Suprapubic skin (tissue), 4 donors: ENCODE measurements around the gene MIA2. TPM values are rescaled to one million over a fixed set of nuclear protein-coding genes. Genes with fewer than 3 reads are reported as not detected.

Experiments used
- DNase-seq, 2 donors: peaks; one replicate each; pipeline ENCODE4 v3.0.0-alpha.2; 2019; ENCODE audit warnings: low spot score in 2 of 2
- H3K27ac ChIP-seq: fragments of 200-600 bp; sonication (generic); one replicate; pipeline ENCODE4 v1.5.1; 2019
- H3K27me3 ChIP-seq: fragments of 200-600 bp; sonication (generic); one replicate; pipeline ENCODE4 v1.5.1; 2019
- H3K36me3 ChIP-seq: fragments of 200-600 bp; sonication (generic); one replicate; pipeline ENCODE4 v1.5.1; 2019
- H3K4me1 ChIP-seq: fragments of 200-600 bp; sonication (generic); one replicate; pipeline ENCODE4 v1.5.1; 2019
- H3K4me3 ChIP-seq: fragments of 200-600 bp; sonication (generic); one replicate; pipeline ENCODE4 v1.5.1; 2019; ENCODE audit warnings: mild to moderate bottlenecking
- H3K9me3 ChIP-seq: fragments of 200-600 bp; sonication (generic); one replicate; pipeline ENCODE4 v1.5.1; 2019
- CTCF ChIP-seq, 2 donors: fragments of 200-600 bp in 1 of 2; fragments of 450-650 bp in 1 of 2; sonication (generic) in 1 of 2; IDR thresholded peaks; one replicate each; pipeline ENCODE4 v1.5.1; 2016 to 2019; ENCODE audit warnings: antibody characterized with exemption in 2 of 2, mild to moderate bottlenecking in 1 of 2, moderate library complexity in 1 of 2
- EP300 ChIP-seq: sonication (generic); formaldehyde crosslinking; IDR thresholded peaks from one replicate; pipeline ENCODE4 v1.6.1; 2017; ENCODE audit warnings: antibody characterized with exemption
- POLR2A ChIP-seq, 2 donors: fragments of 450-650 bp; IDR thresholded peaks; one replicate each; pipeline ENCODE4 v1.6.1; 2017; ENCODE audit warnings: antibody characterized with exemption in 2 of 2, mild to moderate bottlenecking in 2 of 2, moderate library complexity in 2 of 2
- POLR2AphosphoS5 ChIP-seq, 3 donors: sonication (generic); formaldehyde crosslinking; IDR thresholded peaks; one replicate each; pipeline ENCODE4 v1.6.1; 2017; ENCODE audit warnings: antibody characterized with exemption in 3 of 3
- WGBS: methylation state at CpG from one replicate; pipeline ENCODE4 v1.1.5; 2018; 5-methylcytosine and 5-hydroxymethylcytosine counted together
- total RNA-seq, 4 donors: library from RNA; depleted of rRNA; stranded (reverse); fragments of >200 nt; gene quantifications; one replicate each; pipeline ENCODE4 v1.1.0, GENCODE V29; 2016

The MIA2 gene
- total RNA-seq, 4 donors from 2014 or later: 15.3 to 19.4 (median 18.0) TPM

GRCh38 chr14:39367387-39367751, 133.7 kb downstream of the MIA2 start:
- TF ChIP-seq POLR2AphosphoS5 (IDR thresholded peaks at IDR 0.05): no peak
- no peak for TF ChIP-seq EP300
- no peak for TF ChIP-seq POLR2A (IDR thresholded peaks at IDR 0.05)
- TF ChIP-seq CTCF (IDR thresholded peaks at IDR 0.05): no peak
- peaks cover 16% of the 10 kb centered on the region for H3K36me3 ChIP-seq
- H3K9me3 ChIP-seq: no peaks in the 10 kb centered on the region
- no peak overlapping the region for H3K4me3 ChIP-seq
- no peak overlapping the region for H3K27ac ChIP-seq
- 92% methylated on average over 2 of the region's 2 CpGs for WGBS
- no peaks in the 10 kb centered on the region for H3K4me1 ChIP-seq
- no peaks in the 10 kb centered on the region for H3K27me3 ChIP-seq
- no peak for DNase-seq

DNA sequence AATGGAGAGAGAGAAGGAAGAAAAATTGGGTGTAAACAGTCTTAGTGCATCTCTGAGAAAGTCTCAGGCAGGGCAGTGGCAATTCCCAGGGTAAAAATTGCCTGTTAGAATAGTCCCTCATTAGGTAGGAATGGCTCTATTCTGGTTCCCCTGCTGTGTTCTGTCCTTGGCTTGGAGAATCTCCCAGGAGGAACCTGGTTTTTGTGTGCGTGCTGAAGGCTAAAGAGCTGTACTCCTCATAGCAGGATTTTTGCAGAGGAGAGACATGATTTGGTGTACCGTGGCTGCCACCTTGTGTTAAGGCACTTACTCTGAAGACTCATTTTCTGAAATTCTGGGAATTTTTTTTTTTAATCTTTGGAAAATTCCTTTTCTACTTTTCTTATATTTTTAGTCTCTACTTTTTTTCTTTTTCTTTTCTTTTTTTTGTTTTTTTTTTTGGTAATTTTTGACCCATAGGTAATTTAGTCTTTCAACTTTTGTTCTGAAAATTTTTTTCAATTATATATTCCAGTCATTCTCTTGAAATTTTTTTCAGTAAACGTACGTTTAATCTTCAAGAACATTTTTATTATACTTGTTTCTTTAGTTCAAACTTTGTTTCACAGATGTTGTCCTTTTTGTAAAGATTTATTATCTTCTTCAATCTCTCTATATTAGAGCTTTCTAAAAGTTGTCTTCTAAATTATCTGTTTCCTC, 134.7 kb downstream of the MIA2 start:
- DNase-seq: no peak
- Histone ChIP-seq H3K9me3 (no peaks in the 10 kb centered on the region), H3K4me3 (no peak overlapping the region), H3K27ac (no peak overlapping the region), H3K27me3 (no peaks in the 10 kb centered on the region), H3K4me1 (no peaks in the 10 kb centered on the region), H3K36me3 (peaks cover 13% of the 10 kb centered on the region)
- TF ChIP-seq POLR2AphosphoS5 (IDR thresholded peaks at IDR 0.05) (no peak), CTCF (IDR thresholded peaks at IDR 0.05) (peak in 1 of 2 donors; percentile 26)
- WGBS: 52% methylated on average over 4 of the region's 4 CpGs

GRCh38 chr14:39369029-39369428, 135.3 kb downstream of the MIA2 start:
- TF ChIP-seq POLR2A (IDR thresholded peaks at IDR 0.05) (no peak), CTCF (IDR thresholded peaks at IDR 0.05) (no peak), EP300 (no peak), POLR2AphosphoS5 (IDR thresholded peaks at IDR 0.05) (no peak)
- Histone ChIP-seq H3K9me3 (no peaks in the 10 kb centered on the region), H3K27ac (no peak overlapping the region), H3K4me1 (no peaks in the 10 kb centered on the region), H3K36me3 (peaks cover 8% of the 10 kb centered on the region), H3K4me3 (no peak overlapping the region), H3K27me3 (no peaks in the 10 kb centered on the region)
- DNase-seq: no peak
- WGBS: 64% methylated on average over 2 of the region's 2 CpGs

GRCh38 chr14:39370415-39370814, 136.7 kb downstream of the MIA2 start:
- no peaks in the 10 kb centered on the region for H3K4me1 ChIP-seq
- 92% methylated on average over 12 of the region's 12 CpGs for WGBS
- no peaks in the 10 kb centered on the region for H3K9me3 ChIP-seq
- DNase-seq: no peak
- no peaks in the 10 kb centered on the region for H3K27me3 ChIP-seq
- no peak overlapping the region for H3K27ac ChIP-seq
- H3K36me3 ChIP-seq: peaks cover 6% of the 10 kb centered on the region
- H3K4me3 ChIP-seq: no peak overlapping the region
- TF ChIP-seq POLR2A (IDR thresholded peaks at IDR 0.05) (no peak), EP300 (no peak), POLR2AphosphoS5 (IDR thresholded peaks at IDR 0.05) (no peak), CTCF (IDR thresholded peaks at IDR 0.05) (no peak)

DNA sequence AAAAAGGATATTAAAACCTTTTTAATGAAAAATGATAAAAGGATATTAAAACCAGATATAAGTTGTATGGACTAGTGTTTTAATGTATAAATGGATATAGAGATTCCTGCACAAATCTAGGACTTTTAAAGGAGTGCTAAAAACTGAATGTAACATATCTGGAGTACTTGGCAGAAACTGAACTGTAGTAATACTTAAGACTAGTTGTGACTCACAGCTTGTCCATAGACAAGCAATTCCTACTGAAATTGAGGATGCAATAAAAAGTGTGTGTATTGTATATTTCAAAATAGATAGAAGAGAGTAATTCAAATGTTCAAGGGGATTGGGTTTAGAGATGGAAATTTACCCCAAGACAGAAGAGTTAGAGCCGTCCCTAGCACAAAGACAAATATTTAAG, 138.9 kb downstream of the MIA2 start:
- peaks cover 11% of the 10 kb centered on the region for H3K4me1 ChIP-seq
- no peaks in the 10 kb centered on the region for H3K27me3 ChIP-seq
- no peak overlapping the region for H3K4me3 ChIP-seq
- no peak overlapping the region for H3K27ac ChIP-seq
- no peak for DNase-seq
- H3K9me3 ChIP-seq: no peaks in the 10 kb centered on the region
- no peak for TF ChIP-seq POLR2AphosphoS5 (IDR thresholded peaks at IDR 0.05)
- no peak for TF ChIP-seq POLR2A (IDR thresholded peaks at IDR 0.05)
- no peak for TF ChIP-seq EP300
- TF ChIP-seq CTCF (IDR thresholded peaks at IDR 0.05): no peak
- 89% methylated on average over 1 of the region's 1 CpG for WGBS
- H3K36me3 ChIP-seq: peaks cover 6% of the 10 kb centered on the region
